Stimulated activated naive CD4-positive, alpha-beta T cell treated with Interleukin-2 at 50 U/mL for 16 hours (primary cell): ENCODE data around the gene NRSN2.
"Not testable (repeated sequence)": the region's sequence is repeated elsewhere in the genome, so short reads cannot be mapped to it uniquely, and the experiment has no call there.

ENCODE experiments used
- DNase-seq: peaks from one replicate; lab custom pipeline; 2025; lab: John Stamatoyannopoulos, UW

Gene NRSN2

GRCh38 chr20:375265-375889 lies 28.5 kb downstream of the NRSN2 start:
- no peak for DNase-seq

- no peak for DNase-seq
Measured at GRCh38 chr20:376089-376488, 29.2 kb downstream of the NRSN2 start.

GRCh38 chr20:376750-377149 lies 29.8 kb downstream of the NRSN2 start:
- no peak for DNase-seq

- DNase-seq, result not testable (repeated sequence)
Measured at GRCh38 chr20:377578-377977, 30.7 kb downstream of the NRSN2 start.

- DNase-seq, result no peak
Measured at GRCh38 chr20:378961-379336, 32.0 kb downstream of the NRSN2 start.

GRCh38 chr20:380763-381580 lies 34.1 kb downstream of the NRSN2 start:
- DNase-seq, result peak; percentile 60

GRCh38 chr20:381581-382290 lies 34.8 kb downstream of the NRSN2 start:
- peak; percentile 75 for DNase-seq

GRCh38 chr20:382291-383115 lies 35.6 kb downstream of the NRSN2 start:
- DNase-seq, result no peak

- no peak for DNase-seq
Measured at GRCh38 chr20:383889-384288, 37.0 kb downstream of the NRSN2 start.

GRCh38 chr20:384723-385122 lies 37.8 kb downstream of the NRSN2 start:
- no peak for DNase-seq

GRCh38 chr20:385448-385847 lies 38.5 kb downstream of the NRSN2 start:
- no peak for DNase-seq

GRCh38 chr20:386634-387033 lies 39.7 kb downstream of the NRSN2 start:
- DNase-seq, result not testable (repeated sequence)

- no peak for DNase-seq
Measured at GRCh38 chr20:387520-387919, 40.6 kb downstream of the NRSN2 start.

- no peak for DNase-seq
Measured at GRCh38 chr20:388034-388994, 41.4 kb downstream of the NRSN2 start.

GRCh38 chr20:389220-389619 lies 42.3 kb downstream of the NRSN2 start:
- no peak for DNase-seq

GRCh38 chr20:391041-391711 lies 44.3 kb downstream of the NRSN2 start:
- no peak for DNase-seq

- not testable (repeated sequence) for DNase-seq
Measured at GRCh38 chr20:393296-393695, 46.4 kb downstream of the NRSN2 start.

GRCh38 chr20:396252-396618 lies 49.3 kb downstream of the NRSN2 start:
- DNase-seq, result no peak

- DNase-seq, result no peak
Measured at GRCh38 chr20:396619-397431, 49.9 kb downstream of the NRSN2 start.
